Hepatocyte (in vitro differentiated cells): ENCODE data around the gene NCL. TPM values are rescaled to one million over a fixed set of nuclear protein-coding genes. Genes with fewer than 3 reads are reported as not detected.

Experiments
- DNase-seq: peaks from one replicate; pipeline ENCODE4 v3.0.0-alpha.2; 2016; ENCODE audit warnings: low spot score
- H2AFZ ChIP-seq: fragments of 200-600 bp; sonication (generic); 2 replicates; pipeline ENCODE4 v1.6.0; 2016; ENCODE audit warnings: antibody characterized with exemption, mild to moderate bottlenecking
- H3K27ac ChIP-seq: fragments of 200-600 bp; sonication (generic); 2 replicates; pipeline ENCODE4 v1.5.1; 2016; ENCODE audit warnings: mild to moderate bottlenecking
- H3K27me3 ChIP-seq: fragments of 200-600 bp; sonication (generic); 2 replicates; pipeline ENCODE4 v1.6.1; 2016
- H3K36me3 ChIP-seq: fragments of 200-600 bp; sonication (generic); replicated peaks from 2 replicates; pipeline ENCODE4 v1.5.1; 2016; ENCODE audit warnings: low read depth; ENCODE audit not compliant: insufficient read depth
- H3K4me1 ChIP-seq: fragments of 200-600 bp; sonication (generic); 2 replicates; pipeline ENCODE4 v1.5.1; 2016; ENCODE audit warnings: mild to moderate bottlenecking, moderate library complexity; ENCODE audit not compliant: insufficient read depth
- H3K4me2 ChIP-seq: fragments of 200-600 bp; sonication (generic); 2 replicates; pipeline ENCODE4 v1.6.0; 2016
- H3K4me3 ChIP-seq: fragments of 200-600 bp; sonication (generic); 2 replicates; pipeline ENCODE4 v1.5.1; 2016; ENCODE audit warnings: mild to moderate bottlenecking
- H3K79me2 ChIP-seq: fragments of 200-600 bp; sonication (generic); 2 replicates; pipeline ENCODE4 v1.6.0; 2017; ENCODE audit warnings: mild to moderate bottlenecking
- H3K9me2 ChIP-seq: fragments of 200-600 bp; sonication (generic); replicated peaks from 2 replicates; pipeline ENCODE4 v1.6.0; 2017; ENCODE audit warnings: mild to moderate bottlenecking; ENCODE audit not compliant: insufficient read depth
- H3K9me3 ChIP-seq: fragments of 200-600 bp; sonication (generic); 2 replicates; pipeline ENCODE4 v1.5.1; 2016; ENCODE audit warnings: low read depth, mild to moderate bottlenecking
- H4K20me1 ChIP-seq: fragments of 200-600 bp; sonication (generic); 2 replicates; pipeline ENCODE4 v1.6.0; 2016; ENCODE audit warnings: mild to moderate bottlenecking; ENCODE audit not compliant: insufficient read depth, poor library complexity, severe bottlenecking
- CTCF ChIP-seq: fragments of 200-600 bp; sonication (generic); IDR thresholded peaks from 2 replicates; pipeline ENCODE4 v1.5.1; 2016; ENCODE audit warnings: antibody characterized with exemption, mild to moderate bottlenecking; ENCODE audit not compliant: poor library complexity
- EZH2 ChIP-seq: fragments of 200-600 bp; sonication (generic); IDR thresholded peaks from 2 replicates; pipeline ENCODE4 v1.6.1; 2016; ENCODE audit warnings: antibody characterized with exemption, mild to moderate bottlenecking, borderline replicate concordance
- EZH2phosphoT487 ChIP-seq: fragments of 200-600 bp; sonication (generic); IDR thresholded peaks from one replicate; pipeline ENCODE4 v1.6.1; 2018; ENCODE audit warnings: antibody characterized with exemption, mild to moderate bottlenecking, low read depth, moderate library complexity; ENCODE audit not compliant: unreplicated experiment, severe bottlenecking
- WGBS: methylation state at CpG from one replicate; pipeline ENCODE4 v1.1.6; 2016; ENCODE audit warnings: low lambda C conversion rate; ENCODE audit errors: missing lambda C conversion rate; 5-methylcytosine and 5-hydroxymethylcytosine counted together
- polyA plus RNA-seq: library from polyadenylated mRNA; unstranded; fragments of >200 nt; fragmentation: Nextera tagmentation; extraction: Ambion mirVana; gene quantifications from 2 replicates; pipeline ENCODE4 v1.2.1, GENCODE V29; 2016
- total RNA-seq: library from RNA; depleted of rRNA; stranded (reverse); fragments of >200 nt; gene quantifications from 2 replicates; pipeline ENCODE4 v1.2.3, GENCODE V29; 2014

NCL gene
- total and polyA plus RNA-seq, 2 experiments from 2014 or later: 137 to 349 TPM

- no peaks in the 10 kb centered on the region for H3K9me3 ChIP-seq
- no peaks in the 10 kb centered on the region for H3K79me2 ChIP-seq
- H2AFZ ChIP-seq: no peak overlapping the region
- no peaks in the 10 kb centered on the region for H3K4me1 ChIP-seq
- no peak overlapping the region for H3K4me2 ChIP-seq
- no peaks in the 10 kb centered on the region for H3K36me3 ChIP-seq
- H3K27ac ChIP-seq: no peak overlapping the region
- no peaks in the 10 kb centered on the region for H3K9me2 ChIP-seq
- DNase-seq: no peak
- 83% methylated on average over 3 of the region's 3 CpGs for WGBS
- no peaks in the 10 kb centered on the region for H4K20me1 ChIP-seq
- no peak for TF ChIP-seq EZH2
- no peak for TF ChIP-seq CTCF
- TF ChIP-seq EZH2phosphoT487: no peak
- H3K27me3 ChIP-seq: no peaks in the 10 kb centered on the region
- no peak overlapping the region for H3K4me3 ChIP-seq
Observed at GRCh38 chr2:231480781-231481180, 16.5 kb upstream of the NCL start.

DNA sequence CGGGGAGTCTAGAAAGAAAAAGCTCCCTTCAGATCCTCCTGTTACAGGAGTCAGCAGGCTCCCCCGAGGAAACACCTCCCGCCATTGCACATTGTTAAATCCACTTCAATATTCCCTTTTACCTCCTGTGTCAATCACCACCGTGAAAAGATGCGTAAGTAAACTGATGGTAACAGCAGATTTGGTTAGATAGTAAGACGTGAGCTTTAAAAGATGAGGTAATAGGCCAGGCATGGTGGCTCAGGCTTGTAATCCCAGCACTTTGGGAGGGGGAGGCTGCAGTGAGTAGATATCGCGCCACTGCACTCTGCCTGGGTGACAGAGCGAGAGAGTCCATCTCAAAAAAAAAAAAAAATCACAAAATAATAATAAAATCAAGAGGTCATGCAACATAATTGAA, 15.2 kb upstream of the NCL start:
- Histone ChIP-seq H3K9me2 (no peaks in the 10 kb centered on the region), H4K20me1 (no peaks in the 10 kb centered on the region), H3K27me3 (no peaks in the 10 kb centered on the region), H3K27ac (no peak overlapping the region), H3K4me2 (no peak overlapping the region), H3K36me3 (no peaks in the 10 kb centered on the region), H3K4me1 (no peaks in the 10 kb centered on the region), H3K4me3 (no peak overlapping the region), H3K9me3 (no peaks in the 10 kb centered on the region), H2AFZ (no peak overlapping the region), H3K79me2 (no peaks in the 10 kb centered on the region)
- TF ChIP-seq EZH2 (no peak), CTCF (no peak), EZH2phosphoT487 (no peak)
- WGBS: 78% methylated on average over 9 of the region's 9 CpGs
- no peak for DNase-seq

DNA sequence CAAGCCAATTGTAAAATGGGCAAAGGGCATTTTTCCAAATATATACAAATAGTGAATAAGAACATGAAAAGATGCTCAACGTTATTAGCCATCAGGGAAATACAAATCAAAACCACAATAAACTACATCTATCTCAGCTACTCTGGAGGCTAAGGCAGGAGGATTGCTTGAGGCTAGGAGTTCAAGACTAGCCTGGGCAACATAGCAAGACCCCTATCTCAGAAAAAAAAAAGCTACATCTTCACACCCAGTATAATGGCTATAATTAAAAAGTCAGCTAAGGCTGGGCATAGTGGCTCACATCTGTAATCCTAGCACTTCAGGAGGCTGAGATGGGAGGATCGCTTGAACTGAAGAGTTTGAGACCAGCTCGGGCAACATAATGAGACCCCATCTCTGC, 12.6 kb upstream of the NCL start:
- Histone ChIP-seq H3K36me3 (no peaks in the 10 kb centered on the region), H3K4me2 (no peak overlapping the region), H3K4me3 (no peak overlapping the region), H3K79me2 (no peaks in the 10 kb centered on the region), H3K27me3 (no peaks in the 10 kb centered on the region), H3K9me2 (no peaks in the 10 kb centered on the region), H3K9me3 (no peaks in the 10 kb centered on the region), H3K27ac (no peak overlapping the region), H3K4me1 (no peaks in the 10 kb centered on the region), H4K20me1 (no peaks in the 10 kb centered on the region), H2AFZ (no peak overlapping the region)
- no peak for DNase-seq
- 91% methylated on average over 3 of the region's 3 CpGs for WGBS
- no peak for TF ChIP-seq EZH2phosphoT487
- TF ChIP-seq EZH2: no peak
- no peak for TF ChIP-seq CTCF

- Histone ChIP-seq H3K4me2 (no peak overlapping the region), H3K9me2 (no peaks in the 10 kb centered on the region), H3K27me3 (no peaks in the 10 kb centered on the region), H4K20me1 (no peaks in the 10 kb centered on the region), H3K9me3 (no peaks in the 10 kb centered on the region), H3K4me1 (no peaks in the 10 kb centered on the region), H3K36me3 (no peaks in the 10 kb centered on the region), H3K79me2 (no peaks in the 10 kb centered on the region), H2AFZ (no peak overlapping the region), H3K27ac (no peak overlapping the region), H3K4me3 (no peak overlapping the region)
- 71% methylated on average over 3 of the region's 3 CpGs for WGBS
- no peak for DNase-seq
- TF ChIP-seq EZH2: no peak
- no peak for TF ChIP-seq EZH2phosphoT487
- no peak for TF ChIP-seq CTCF
Observed at GRCh38 chr2:231475965-231476364, 11.7 kb upstream of the NCL start.
